K562 (cell line): ENCODE data around the gene N4BP3. TPM values are rescaled to one million over a fixed set of nuclear protein-coding genes. Genes with fewer than 3 reads are reported as not detected.
A peak's percentile ranks its signal among the peaks of the same experiment; 100 is the strongest.

Experiments
- CCNT2 ChIP-seq: IDR thresholded peaks from 2 replicates; pipeline ENCODE4 v1.6.1; 2011; ENCODE audit warnings: borderline replicate concordance, low read depth, mild to moderate bottlenecking, moderate library complexity, mixed read lengths, low read length; ENCODE audit not compliant: insufficient read length; ENCODE audit errors: extremely low read depth
- DACH1 ChIP-seq: fragments of 450-650 bp; IDR thresholded peaks from 2 replicates; pipeline ENCODE4 v1.6.1; 2018; ENCODE audit not compliant: partially characterized antibody
- DMBX1 ChIP-seq: fragments of 250-450 bp; sonication (Bioruptor Pico); IDR thresholded peaks from 2 replicates; pipeline ENCODE4 v1.8.0; 2022; ENCODE audit warnings: inconsistent platforms, mild to moderate bottlenecking, moderate library complexity, borderline replicate concordance
- E2F3 ChIP-seq: fragments of 250-450 bp; sonication (Bioruptor Pico); IDR thresholded peaks from 2 replicates; pipeline ENCODE4 v1.4.0; 2020; ENCODE audit warnings: mild to moderate bottlenecking
- ETS1 ChIP-seq: conservative IDR thresholded peaks from 2 replicates; pipeline ENCODE4 v1.6.1; 2011; ENCODE audit warnings: low read depth, mild to moderate bottlenecking, low read length; ENCODE audit not compliant: control insufficient read depth
- KLF16 ChIP-seq: IDR thresholded peaks from 2 replicates; pipeline ENCODE4 v1.6.1; 2016; ENCODE audit warnings: antibody characterized with exemption
- MTA3 ChIP-seq: fragments of 450-650 bp; formaldehyde crosslinking; IDR thresholded peaks from 2 replicates; pipeline ENCODE4 v1.6.1; 2017; ENCODE audit warnings: mild to moderate bottlenecking, borderline replicate concordance
- MXI1 ChIP-seq: IDR thresholded peaks from 2 replicates; pipeline ENCODE4 v1.6.1; 2011; ENCODE audit warnings: low read depth, mild to moderate bottlenecking, improper control_type of control experiment, low read length
- NRF1 ChIP-seq, 2 experiments: fragments of 450-650 bp; IDR thresholded peaks in 1 of 2; conservative IDR thresholded peaks in 1 of 2; 2 replicates each; pipeline ENCODE4 v1.6.1; 2014; ENCODE audit warnings: mild to moderate bottlenecking in 2 of 2
- RBFOX2 ChIP-seq: fragments of 200-400 bp; formaldehyde crosslinking; IDR thresholded peaks from 2 replicates; pipeline ENCODE4 v1.6.1; 2017; ENCODE audit warnings: low read depth, mild to moderate bottlenecking, low read length, moderate library complexity
- RCOR1 ChIP-seq, 2 experiments: IDR thresholded peaks; 2 replicates each; pipeline ENCODE4 v1.6.1; 2012; ENCODE audit warnings: low read depth in 2 of 2, low read length in 2 of 2, borderline replicate concordance in 1 of 2, improper control_type of control experiment in 1 of 2
- SAP30 ChIP-seq: fragments of 200-600 bp; sonication (generic); IDR thresholded peaks from 2 replicates; pipeline ENCODE4 v1.6.1; 2012; ENCODE audit warnings: borderline replicate concordance, low read depth, mild to moderate bottlenecking, moderate library complexity, low read length, control low read depth, inconsistent platforms; ENCODE audit not compliant: insufficient read depth, poor library complexity, severe bottlenecking
- SOX6 ChIP-seq: fragments of 450-650 bp; IDR thresholded peaks from 2 replicates; pipeline ENCODE4 v1.6.1; 2014; ENCODE audit warnings: mild to moderate bottlenecking
- TCF7 ChIP-seq: sonication (generic); IDR thresholded peaks from 2 replicates; pipeline ENCODE4 v1.6.1; 2016; ENCODE audit warnings: antibody characterized with exemption, borderline replicate concordance
- TEAD4 ChIP-seq, 2 experiments: sonication (generic) in 1 of 2; formaldehyde crosslinking in 1 of 2; IDR thresholded peaks; 2 replicates each; pipeline versions ENCODE4 v1.6.1 to v1.8.0; 2012 to 2022; ENCODE audit warnings: borderline replicate concordance in 1 of 2, inconsistent platforms in 1 of 2, low read length in 1 of 2, mild to moderate bottlenecking in 1 of 2, missing genetic modification reagents in 1 of 2
- ZNF592 ChIP-seq: fragments of 450-650 bp; IDR thresholded peaks from 2 replicates; pipeline ENCODE4 v1.6.1; 2017; ENCODE audit warnings: antibody characterized with exemption, mild to moderate bottlenecking
- ZNF699 ChIP-seq: fragments of 250-450 bp; sonication (Bioruptor Pico); IDR thresholded peaks from 2 replicates; pipeline ENCODE4 v1.8.0; 2021; ENCODE audit warnings: mild to moderate bottlenecking, moderate library complexity; ENCODE audit not compliant: insufficient replicate concordance
- ZZZ3 ChIP-seq: fragments of 450-650 bp; IDR thresholded peaks from 2 replicates; pipeline ENCODE4 v1.6.1; 2016; ENCODE audit warnings: antibody characterized with exemption, mild to moderate bottlenecking, moderate library complexity
- polyA plus RNA-seq, 8 experiments: library from polyadenylated mRNA; depleted of rRNA in 4 of 8; stranded (reverse) in 5 of 8; unstranded in 3 of 8; fragments of >200 nt; fragmentation: Nextera tagmentation in 2 of 8; fragmentation: Illumina TruSeq in 1 of 8; extraction: Ambion mirVana in 2 of 8; extraction: Trizol in 1 of 8; gene quantifications; 2 replicates each; pipeline versions ENCODE4 v1.2.1 to v1.2.3, GENCODE V29; 2011 to 2014; ENCODE audit warnings: inconsistent platforms in 1 of 8, missing spikeins in 1 of 8
- total RNA-seq, 7 experiments: library from RNA; depleted of rRNA in 6 of 7; stranded (reverse); fragments of >200 nt in 6 of 7; fragmentation: Illumina TruSeq in 2 of 7; extraction: Trizol in 2 of 7; gene quantifications; 2 replicates each; pipeline versions ENCODE4 v1.2.1 to v1.2.3, GENCODE V29; 2011 to 2021; ENCODE audit warnings: low replicate concordance in 1 of 7
- TF ChIP-seq, protein P1 (sequence below), 2 experiments: fragments of 450-650 bp; conservative IDR thresholded peaks; 2 replicates each; pipeline ENCODE4 v1.6.1; 2017; ENCODE audit warnings: mild to moderate bottlenecking in 2 of 2, moderate library complexity in 2 of 2

Gene N4BP3
- total and polyA plus RNA-seq, 9 of the 15 experiments (the other 6 are each of a cell fraction or from before 2014, with no cell fraction given), result 0.06 to 7.0 (median 2.4) TPM

DNA sequence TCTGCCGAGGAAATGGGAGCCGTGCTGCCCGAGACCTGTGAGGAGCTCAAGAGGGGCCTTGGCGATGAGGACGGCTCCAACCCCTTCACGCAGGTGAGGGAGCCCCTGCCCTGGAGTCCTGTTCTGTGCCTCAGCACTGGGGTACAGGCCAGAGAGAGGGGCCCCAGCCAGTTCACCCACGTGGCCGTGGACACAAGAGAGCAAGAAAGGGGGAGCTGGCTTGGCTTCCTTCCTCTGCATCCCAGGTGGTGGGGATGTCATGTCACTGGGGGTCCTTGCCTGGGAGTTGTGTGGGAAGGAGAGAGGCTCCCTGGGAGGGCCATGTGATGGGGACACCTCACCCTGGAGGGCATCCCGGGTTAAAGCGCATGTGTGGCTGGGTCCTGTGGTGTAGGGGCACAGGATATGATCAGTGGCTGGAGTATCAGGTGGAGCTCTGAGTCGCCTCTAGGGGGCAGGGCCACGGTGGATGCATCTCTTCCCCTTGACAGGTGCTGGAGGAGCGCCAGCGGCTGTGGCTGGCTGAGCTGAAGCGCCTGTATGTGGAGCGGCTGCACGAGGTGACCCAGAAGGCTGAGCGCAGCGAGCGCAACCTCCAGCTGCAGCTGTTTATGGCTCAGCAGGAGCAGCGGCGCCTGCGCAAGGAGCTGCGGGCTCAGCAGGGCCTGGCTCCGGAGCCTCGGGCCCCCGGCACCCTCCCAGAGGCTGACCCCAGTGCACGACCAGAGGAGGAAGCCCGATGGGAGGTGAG is 7.5 kb downstream of the N4BP3 start (continued):
- TF ChIP-seq ZNF592, result peak; percentile 69
- peak in 1 of 2 experiments; percentile 79; a peak in 2 of 4 replicates for TF ChIP-seq RCOR1 (IDR thresholded peaks at IDR 0.05; ENCODE audit: borderline replicate concordance in 1 of 2, low read depth in 2 of 2, low read length in 2 of 2)
- TF ChIP-seq CCNT2, result peak; percentile 18
- no peak for TF ChIP-seq E2F3 (CRISPR knock-in tag)
- no peak for TF ChIP-seq DMBX1 (CRISPR knock-in tag)
- peak; percentile 53 for TF ChIP-seq DACH1
- TF ChIP-seq SOX6, result 0 out of 2 replicates have a peak, but pooled peaks have one; percentile 32
- peak; percentile 92 to 93 for TF ChIP-seq NRF1 (conservative IDR thresholded peaks at IDR 0.05 in 1 of 2, IDR thresholded peaks at IDR 0.05 in 1 of 2)
- TF ChIP-seq ZNF699 (CRISPR knock-in tag), result no peak
- TF ChIP-seq TCF7, result no peak
- 0 out of 2 replicates have a peak, but pooled peaks have one; percentile 22 for TF ChIP-seq MXI1
- TF ChIP-seq ZZZ3, result no peak
- TF ChIP-seq RBFOX2, result 0 out of 2 replicates have a peak, but pooled peaks have one; percentile 24
- peak; percentile 49; the same call in 1 of the 2 replicates for TF ChIP-seq KLF16
- 0 out of 2 replicates have a peak, but pooled peaks have one; percentile 25 for TF ChIP-seq MTA3
- 0 out of 2 replicates have a peak, but pooled peaks have one; percentile 48 for TF ChIP-seq ETS1
- TF ChIP-seq TEAD4 (IDR thresholded peaks at IDR 0.05; ENCODE audit: low read length), result 0 out of 2 replicates have a peak, but pooled peaks have one; percentile 24
- no peak for TF ChIP-seq TEAD4 (CRISPR knock-in tag; IDR thresholded peaks at IDR 0.05; ENCODE audit: borderline replicate concordance)
- TF ChIP-seq, protein P1, sequence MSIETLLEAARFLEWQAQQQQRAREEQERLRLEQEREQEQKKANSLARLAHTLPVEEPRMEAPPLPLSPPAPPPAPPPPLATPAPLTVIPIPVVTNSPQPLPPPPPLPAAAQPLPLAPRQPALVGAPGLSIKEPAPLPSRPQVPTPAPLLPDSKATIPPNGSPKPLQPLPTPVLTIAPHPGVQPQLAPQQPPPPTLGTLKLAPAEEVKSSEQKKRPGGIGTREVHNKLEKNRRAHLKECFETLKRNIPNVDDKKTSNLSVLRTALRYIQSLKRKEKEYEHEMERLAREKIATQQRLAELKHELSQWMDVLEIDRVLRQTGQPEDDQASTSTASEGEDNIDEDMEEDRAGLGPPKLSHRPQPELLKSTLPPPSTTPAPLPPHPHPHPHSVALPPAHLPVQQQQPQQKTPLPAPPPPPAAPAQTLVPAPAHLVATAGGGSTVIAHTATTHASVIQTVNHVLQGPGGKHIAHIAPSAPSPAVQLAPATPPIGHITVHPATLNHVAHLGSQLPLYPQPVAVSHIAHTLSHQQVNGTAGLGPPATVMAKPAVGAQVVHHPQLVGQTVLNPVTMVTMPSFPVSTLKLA (conservative IDR thresholded peaks at IDR 0.05), result peak; percentile 57 to 77; a peak in 3 of 4 replicates
- TF ChIP-seq SAP30, result peak; percentile 57
